ENCODE data around the gene WWC2.
"Not testable (repeated sequence)": the region's sequence is repeated elsewhere in the genome, so short reads cannot be mapped to it uniquely, and the experiment has no call there.

WWC2 gene

DNA sequence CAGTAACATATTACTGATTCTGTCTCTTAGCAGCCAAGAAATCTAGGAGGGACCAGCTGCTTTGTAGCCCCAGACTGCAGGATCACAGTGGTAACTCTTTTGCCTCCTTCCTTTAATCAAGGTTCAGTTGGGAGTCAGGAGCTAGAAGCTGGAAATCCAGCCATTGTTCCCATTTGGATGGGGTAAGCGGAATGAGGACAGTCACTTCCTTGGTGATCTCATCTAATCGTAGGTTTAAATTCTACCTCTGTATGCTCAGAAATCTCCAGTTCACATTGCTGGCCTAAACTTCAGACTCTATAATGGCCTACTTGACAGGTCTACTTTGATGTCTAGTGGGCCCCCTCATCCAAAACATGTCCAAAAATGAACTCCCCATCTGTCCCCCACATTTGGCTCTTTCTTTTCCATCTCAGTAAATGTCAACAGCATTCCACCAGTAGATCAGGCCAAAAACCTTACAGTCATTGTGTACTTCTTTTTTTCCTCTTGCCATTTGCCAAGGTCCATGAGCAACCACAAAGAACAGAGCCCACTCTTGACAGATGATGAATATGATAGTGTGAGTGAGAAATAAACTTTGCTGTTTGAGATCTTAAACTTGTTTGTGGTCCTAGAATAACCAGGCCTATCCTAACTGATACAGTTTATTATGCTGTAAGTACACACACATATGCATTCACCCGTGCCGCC is 40.1 kb downstream of the WWC2 start:
- DNase-seq (ENCODE audit: low read depth, low spot score), result no peak
- no peak overlapping the region for H3K4me3 ChIP-seq (ENCODE audit: low read length)

DNA sequence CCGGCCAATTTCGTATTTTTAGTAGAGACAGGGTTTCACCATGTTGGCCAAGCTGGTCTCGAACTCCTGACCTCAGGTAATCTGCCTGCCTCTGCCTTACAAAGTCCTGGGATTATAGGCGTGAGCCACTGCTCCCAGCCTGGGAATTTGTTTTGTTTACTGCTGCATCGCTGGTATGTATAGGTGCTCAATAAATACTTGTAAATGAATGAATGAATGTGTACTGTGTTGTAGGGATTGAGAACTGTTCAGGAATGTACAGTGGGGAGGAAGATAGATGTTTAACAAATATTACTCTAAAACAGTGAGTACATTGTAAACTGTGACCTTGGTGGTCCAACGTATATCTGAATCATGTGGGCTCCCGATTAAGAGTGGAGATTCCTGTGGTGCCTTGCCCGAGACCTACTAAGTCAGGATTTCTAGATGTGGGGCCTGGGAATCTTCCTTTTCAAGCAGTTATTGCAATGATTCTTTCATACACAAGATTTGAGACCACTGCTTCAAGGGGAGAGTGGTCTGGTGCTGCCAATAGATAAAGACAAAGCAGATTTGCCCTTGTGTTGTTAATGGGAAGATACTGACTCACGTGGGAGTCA is 41.0 kb downstream of the WWC2 start:
- no peak for DNase-seq (ENCODE audit: low read depth, low spot score)
- H3K4me3 ChIP-seq (ENCODE audit: low read length), result no peak overlapping the region

DNA sequence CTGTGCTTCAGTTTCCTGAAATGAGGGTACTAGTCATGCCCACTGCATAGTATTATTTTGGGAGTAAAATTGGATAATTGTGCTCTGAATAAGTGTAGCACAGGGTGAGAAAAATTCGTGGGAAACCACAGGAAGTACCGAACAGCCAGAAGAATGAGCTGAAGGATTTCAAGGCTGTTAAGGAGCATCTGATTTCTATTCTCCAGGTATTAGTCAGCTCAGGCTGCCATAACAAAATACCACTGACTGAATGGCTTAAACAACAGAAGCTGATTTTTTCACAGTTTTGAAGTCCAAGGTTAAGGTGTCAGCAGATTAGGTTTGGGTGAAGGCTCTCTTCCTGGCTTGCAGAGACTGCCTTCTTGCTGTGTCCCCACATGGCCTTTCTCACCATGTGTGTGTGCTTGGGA is 41.9 kb downstream of the WWC2 start:
- no peak overlapping the region for H3K4me3 ChIP-seq (ENCODE audit: low read length)
- no peak for DNase-seq (ENCODE audit: low read depth, low spot score)

DNA sequence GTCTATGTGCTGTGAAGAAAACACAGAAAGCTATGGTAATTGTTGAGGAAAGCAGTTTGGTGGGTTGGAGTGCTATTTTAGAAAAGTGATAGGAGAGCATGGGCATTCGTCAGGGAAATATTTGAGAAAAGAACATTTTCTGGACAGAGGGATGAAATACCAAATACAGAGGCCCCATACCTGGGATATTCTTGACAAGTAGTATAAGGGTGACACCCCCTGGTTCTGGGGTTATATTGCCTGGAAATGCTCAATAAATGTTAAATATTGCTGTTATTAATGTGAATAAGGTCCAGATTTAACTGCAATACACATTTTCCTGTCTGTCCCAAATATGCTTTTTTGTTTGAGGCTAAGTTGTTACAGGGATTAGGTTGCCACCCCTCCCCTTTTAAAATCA is 42.9 kb downstream of the WWC2 start:
- no peak for DNase-seq (ENCODE audit: low read depth, low spot score)
- H3K4me3 ChIP-seq (ENCODE audit: low read length), result no peak overlapping the region

DNA sequence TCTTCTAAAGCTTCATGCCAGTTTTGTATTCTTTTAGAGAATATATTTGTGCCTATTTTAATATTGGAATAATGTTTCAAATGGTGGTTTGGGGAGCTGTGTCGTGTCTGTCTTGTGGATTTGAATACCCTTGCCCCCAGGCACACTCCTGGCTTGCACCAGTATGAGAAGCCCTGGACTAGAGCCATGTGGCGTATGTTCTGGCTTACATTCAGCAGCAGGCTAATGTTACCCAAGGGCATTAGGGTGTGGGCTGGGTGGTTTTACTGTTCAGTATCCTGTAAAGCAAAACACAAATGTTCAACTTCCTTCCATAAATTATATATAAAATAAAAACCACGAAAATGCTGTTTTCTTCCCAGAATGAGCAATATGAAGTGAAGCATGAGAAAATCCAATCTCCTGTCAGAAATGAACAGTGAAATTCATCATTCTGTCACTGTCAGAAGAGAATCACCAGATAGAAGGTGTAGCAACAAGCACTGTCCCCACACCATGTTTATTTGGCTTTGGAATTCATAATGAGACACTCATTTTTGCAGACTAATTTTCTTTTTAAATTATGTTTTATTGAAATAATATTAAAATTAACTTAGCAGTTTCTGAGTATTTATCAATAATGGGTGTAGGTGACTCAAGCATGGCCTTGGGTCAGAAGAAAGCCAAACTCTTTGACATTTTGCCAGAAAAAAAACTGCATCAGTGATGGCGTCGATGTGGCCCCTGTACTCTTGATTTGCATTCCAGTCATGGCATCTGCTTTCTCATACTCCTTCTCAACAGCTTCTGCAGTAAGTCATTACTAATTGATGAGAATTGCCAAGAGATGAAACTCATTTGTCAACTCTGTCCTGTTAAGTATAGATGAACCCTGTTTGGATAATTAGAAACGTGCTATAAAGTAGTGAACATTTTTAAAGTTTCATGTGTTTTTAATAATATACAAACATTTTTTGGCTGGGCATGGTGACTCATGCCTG is 43.8 kb downstream of the WWC2 start:
- H3K4me3 ChIP-seq (ENCODE audit: low read length), result no peak overlapping the region
- no peak for DNase-seq (ENCODE audit: low read depth, low spot score)

DNA sequence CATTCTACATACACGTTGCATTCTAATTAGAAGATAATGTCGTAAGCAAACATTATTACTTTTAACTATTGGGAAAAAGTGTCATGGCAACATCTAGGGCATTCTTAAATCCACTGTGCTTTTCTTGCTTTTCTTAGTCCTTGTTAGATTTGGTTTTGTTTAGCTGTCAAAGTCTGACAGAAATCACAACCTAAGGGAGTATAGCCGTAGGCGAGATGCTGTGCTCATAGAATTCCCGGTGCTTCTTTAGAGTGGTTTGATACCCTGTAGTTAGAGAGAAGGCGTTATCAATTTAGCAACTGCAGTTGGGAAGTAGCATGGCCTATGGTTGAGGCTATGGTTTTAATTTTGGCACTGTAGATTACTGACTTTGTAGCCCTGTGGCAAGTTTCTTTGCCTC is 45.7 kb downstream of the WWC2 start:
- no peak for DNase-seq (ENCODE audit: low read depth, low spot score)
- no peak overlapping the region for H3K4me3 ChIP-seq (ENCODE audit: low read length)

DNA sequence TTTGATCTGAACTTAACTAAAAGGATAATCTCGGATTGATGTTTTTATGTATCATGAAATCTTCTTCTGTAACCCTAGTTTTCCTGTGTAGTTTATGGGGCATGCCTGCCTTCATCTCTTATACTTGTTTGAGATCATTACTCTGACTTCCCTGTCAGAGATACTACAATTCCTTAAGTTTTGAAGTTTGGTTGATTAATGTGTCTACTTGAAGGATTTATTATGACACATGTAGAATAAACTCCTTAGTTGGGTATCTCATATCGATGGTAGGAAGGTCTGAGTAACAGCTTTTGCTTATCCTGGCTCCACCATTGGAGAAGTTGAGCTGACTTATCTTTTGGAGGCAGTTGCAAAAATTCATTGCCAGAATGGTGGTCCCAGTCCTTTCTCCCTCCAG is 46.7 kb downstream of the WWC2 start:
- no peak overlapping the region for H3K4me3 ChIP-seq (ENCODE audit: low read length)
- DNase-seq (ENCODE audit: low read depth, low spot score), result no peak

DNA sequence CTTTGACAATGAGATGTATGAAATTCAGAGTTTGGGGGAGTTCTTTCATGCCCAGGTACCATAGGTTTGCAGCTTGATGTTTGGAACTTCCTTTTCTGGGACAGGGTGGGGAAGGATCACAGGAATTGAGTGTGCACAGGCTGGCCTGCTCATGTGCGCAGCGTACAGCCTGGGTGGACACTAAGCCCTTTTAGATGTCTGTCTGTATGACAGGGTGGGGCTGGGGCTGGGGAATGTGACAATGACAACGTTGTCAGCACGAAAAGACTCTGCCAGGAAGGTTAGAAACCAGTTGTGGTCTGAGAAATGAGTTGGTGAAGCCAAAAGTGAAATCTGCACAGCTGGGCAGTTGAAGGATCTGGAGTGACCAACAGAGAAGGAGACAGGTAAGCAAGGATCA is 47.4 kb downstream of the WWC2 start:
- no peak for DNase-seq (ENCODE audit: low read depth, low spot score)
- no peak overlapping the region for H3K4me3 ChIP-seq (ENCODE audit: low read length)

DNA sequence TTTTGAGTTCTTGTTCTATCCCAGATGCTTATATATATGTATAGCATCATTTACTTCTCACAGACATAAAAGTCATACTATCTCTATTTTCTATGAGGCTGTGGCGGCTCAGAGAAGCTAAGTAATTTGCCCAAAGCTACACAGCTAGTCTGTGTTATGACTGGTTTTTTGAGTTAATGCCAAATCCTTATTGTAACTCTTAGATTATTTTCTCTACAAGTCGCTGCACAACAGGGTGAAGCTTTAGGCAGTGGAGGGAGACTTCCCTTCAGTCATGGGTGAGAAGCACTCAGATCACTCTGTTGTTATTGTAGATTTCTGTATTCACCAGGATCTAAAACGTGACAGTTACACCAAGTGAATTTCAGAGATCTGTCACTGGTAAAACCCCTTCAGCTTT is 48.1 kb downstream of the WWC2 start:
- no peak for DNase-seq (ENCODE audit: low read depth, low spot score)
- H3K4me3 ChIP-seq (ENCODE audit: low read length), result no peak overlapping the region

DNA sequence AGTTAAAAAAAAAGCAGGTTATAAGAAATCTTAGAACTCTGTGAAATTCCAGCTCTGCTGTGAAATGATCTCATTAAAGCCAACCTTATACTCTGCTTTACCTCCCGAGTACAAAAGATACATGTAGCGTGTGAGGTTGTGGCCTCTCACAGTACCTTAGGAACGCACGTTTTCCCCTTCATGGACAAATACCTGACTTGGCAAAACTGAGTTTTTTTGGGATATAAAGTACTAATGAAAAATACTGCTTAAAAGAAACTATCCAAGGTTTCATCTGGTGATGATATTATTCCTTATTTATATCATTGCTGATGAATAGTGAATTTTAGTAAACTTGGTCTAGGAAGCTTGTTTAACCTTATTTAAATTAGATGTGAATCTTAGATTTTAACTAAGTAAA is 48.9 kb downstream of the WWC2 start:
- H3K4me3 ChIP-seq (ENCODE audit: low read length), result no peak overlapping the region
- DNase-seq (ENCODE audit: low read depth, low spot score), result no peak

DNA sequence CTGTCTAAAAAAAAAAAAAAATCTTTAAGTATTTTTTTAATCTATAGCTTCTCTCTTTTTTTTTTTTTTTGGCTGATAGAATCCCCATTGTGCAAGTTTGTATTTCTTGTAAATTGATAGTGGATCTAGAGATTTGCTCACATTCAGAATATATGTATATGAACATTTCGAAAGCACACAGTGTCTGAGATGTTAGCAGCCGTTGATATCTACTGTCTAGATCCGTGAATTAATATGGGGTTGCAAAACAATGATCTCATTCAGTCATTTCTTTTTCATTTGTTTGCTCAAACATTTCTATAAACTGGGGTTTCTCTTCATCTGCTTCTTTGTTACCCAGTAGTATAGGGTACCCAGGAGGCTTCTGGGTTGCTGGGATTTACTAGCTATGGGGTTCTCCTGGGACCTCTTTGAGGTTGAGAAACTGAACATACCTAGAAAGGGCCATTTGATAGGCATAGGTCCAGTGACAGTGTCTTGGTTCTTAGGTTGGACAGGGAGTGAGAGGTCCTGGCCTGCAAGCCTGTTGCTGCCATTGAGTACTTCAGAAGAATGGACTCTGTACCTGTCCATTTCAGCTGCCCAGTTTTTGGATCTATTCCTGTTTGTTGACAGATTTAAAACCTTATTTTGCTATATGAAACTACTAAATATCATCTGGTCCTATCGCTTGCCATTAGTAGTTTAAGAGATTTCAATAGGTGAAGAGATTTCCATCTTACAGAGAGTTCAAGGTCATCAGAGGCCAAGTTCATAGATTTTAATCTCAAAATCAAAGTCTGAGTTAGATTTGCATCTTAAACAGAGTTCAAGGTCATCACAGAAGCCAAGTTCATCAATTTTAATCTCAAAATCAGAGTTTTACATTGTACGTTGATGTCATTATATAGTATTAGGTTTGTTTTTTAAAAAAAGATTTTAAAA is 50.8 kb downstream of the WWC2 start:
- DNase-seq (ENCODE audit: low read depth, low spot score), result no peak
- H3K4me3 ChIP-seq (ENCODE audit: low read length), result no peak overlapping the region

DNA sequence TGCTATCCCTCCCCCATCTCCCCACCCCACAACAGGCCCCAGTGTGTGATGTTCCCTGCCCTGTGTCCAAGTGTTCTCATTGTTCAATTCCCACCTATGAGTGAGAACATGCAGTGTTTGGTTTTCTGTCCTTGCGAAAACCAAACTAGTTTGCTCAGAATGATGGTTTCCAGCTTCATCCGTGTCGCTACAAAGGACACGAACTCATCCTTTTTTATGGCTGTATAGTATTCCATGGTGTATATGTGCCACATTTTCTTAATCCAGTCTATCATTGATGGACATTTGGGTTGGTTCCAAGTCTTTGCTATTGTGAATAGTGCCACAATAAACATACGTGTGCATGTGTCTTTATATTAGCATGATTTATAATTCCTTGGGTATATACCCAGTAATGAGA is 51.6 kb downstream of the WWC2 start:
- H3K4me3 ChIP-seq (ENCODE audit: low read length); DNase-seq (ENCODE audit: low read depth, low spot score): not testable (repeated sequence)

DNA sequence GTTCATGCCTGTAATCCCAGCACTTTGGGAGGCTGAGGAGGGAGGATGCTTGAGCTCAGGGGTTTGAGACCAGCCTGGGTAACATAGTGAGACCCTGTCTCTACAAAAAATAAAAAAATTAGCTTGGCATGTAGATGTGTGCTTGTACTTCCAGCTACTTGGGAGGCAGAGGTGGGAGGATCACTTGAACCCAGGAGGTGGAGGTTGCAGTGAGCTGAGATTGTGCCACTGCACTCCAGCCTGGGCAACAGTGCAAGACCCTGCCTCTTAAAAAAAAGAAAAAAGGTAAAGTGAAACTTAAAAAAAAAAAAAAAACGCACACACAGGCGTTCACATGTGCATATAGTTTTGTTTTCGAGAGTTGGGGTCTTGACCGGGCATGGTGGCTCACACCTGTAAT is 53.2 kb downstream of the WWC2 start:
- not testable (repeated sequence) for H3K4me3 ChIP-seq (ENCODE audit: low read length); DNase-seq (ENCODE audit: low read depth, low spot score)

DNA sequence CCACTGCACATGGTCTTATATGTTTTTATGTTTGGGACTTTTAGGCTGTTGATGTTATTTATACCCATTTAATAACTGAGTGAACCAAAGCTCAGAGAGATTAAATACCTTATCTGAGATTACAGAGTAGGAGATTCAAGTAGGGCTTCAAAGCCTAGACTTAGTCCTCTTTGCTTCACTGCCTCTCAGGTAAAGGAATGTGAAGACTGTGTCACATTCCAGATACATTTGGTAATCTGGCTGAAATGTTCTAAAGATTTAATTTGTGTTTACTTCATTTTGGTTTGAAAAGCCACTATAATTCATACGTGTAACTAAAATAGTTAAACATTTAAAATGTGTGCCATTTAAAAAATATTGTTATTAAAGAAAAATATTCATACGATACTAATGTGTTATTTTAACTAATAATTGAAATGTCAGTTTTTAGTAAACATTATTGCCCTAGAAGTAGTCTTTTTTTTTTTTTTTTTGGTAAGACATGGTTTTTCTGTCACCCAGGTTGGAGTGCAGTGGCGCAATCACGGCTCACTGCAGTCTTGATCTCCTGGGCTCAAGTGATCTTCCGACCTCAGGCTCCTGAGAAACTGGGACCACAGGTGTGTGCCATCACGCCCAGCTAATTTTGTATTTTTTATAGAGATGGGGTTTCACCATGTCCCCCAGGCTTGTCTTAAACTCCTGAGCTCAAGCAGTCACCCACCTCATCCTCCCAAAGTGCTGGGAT is 54.3 kb downstream of the WWC2 start:
- H3K4me3 ChIP-seq (ENCODE audit: low read length), result no peak overlapping the region
- no peak for DNase-seq (ENCODE audit: low read depth, low spot score)

DNA sequence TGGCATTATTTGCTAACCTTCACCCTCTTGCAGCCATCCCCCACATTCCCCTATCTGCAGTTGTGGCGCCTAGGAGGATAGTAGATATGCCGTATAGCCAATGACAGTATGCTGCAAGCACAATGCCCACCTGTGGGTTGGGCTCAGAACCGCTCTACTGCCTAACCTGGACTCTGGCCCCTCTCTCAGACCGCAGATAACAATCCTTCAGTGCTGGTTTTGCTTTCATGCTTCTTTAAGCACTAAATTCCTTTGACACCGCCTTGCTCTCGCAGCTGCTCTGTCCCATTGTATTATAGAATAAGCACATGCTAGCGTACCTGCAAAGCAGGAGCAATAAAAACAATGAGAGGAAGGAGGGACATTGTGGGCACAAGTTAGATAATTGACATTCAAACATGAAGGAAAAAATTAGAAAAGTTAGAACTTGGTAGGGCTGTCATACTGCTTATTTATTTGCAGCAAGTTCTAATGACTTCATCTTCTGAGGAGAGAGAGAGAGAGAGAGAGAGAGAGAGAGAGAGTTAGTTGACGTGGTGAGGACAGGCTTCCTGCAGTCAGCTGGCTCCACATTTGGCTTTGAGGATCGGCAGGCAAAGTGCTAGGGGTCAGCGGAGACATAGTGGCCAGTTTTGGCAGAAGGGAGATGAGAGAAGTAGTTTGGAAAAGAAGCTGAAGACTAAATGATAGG is 55.8 kb downstream of the WWC2 start:
- H3K4me3 ChIP-seq (ENCODE audit: low read length), result no peak overlapping the region
- DNase-seq (ENCODE audit: low read depth, low spot score), result no peak

DNA sequence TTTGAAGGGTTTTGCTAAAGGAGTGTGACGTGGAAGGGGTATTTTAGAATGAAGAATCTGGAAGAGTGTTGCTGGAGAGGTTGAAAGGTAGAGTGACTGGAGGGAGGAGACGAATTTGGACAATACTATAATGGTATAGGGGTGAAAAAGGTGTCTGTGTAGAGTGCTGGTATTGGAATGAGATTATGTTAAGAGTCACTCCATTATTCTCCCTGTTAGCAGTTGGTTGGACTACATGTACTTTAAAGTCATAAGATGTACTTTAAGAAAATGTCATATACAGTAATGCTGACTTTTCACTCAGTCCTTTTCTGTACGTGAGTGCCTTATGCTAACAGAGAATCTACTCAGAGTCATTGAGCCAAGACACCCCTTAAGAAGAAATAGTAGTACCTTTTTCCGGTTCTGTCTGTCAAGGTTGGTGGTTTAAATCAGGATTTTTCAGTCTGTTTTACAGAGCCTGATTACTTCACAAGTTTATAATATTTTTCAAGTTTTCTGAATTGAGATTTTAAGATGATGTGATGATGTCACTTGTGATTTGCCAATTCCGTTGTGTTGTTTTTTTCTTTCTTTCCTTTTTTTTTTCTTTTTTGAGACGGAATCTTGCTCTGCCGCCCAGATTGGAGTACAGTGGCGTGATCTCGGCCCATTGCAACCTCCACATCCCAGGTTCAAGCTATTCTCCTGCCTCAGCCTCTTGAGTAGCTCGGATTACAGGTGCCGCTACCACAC is 56.6 kb downstream of the WWC2 start:
- no peak for DNase-seq (ENCODE audit: low read depth, low spot score)
- no peak overlapping the region for H3K4me3 ChIP-seq (ENCODE audit: low read length)

DNA sequence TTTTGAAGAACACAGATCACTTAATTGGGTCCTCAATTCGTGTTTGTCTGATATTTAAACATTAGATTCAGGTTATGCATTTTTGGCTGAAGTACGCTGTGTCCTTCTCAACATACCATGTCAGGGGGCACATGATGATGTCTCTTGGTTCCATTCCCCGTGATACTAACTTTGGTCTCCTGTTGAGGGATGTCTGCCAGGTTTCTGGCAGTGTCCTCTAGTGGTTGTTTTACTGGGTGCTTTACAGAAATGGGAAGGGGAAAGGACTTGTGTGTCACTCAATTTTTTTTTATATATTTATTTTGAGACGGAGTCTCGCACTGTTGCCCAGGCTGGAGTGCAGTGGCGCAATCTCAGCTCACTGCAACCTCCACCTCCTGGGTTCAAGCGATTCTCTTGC is 58.2 kb downstream of the WWC2 start:
- DNase-seq (ENCODE audit: low read depth, low spot score), result no peak
- H3K4me3 ChIP-seq (ENCODE audit: low read length), result no peak overlapping the region
